HG03442 (cell line): Measurements from ENCODE around the gene PIK3AP1.

ENCODE experiments used
- ATAC-seq: cut with Tn5 transposase; IDR thresholded peaks from one replicate; pipeline ENCODE4 v1.9.1; 2021; ENCODE audit warnings: mild to moderate bottlenecking, moderate library complexity; ENCODE audit not compliant: unreplicated experiment

The PIK3AP1 gene

GRCh38 chr10:96673318-96674099 is 46.8 kb downstream of the PIK3AP1 start:
- no peak for ATAC-seq

GRCh38 chr10:96672481-96673175 is 47.7 kb downstream of the PIK3AP1 start:
- no peak for ATAC-seq

- no peak for ATAC-seq
Observed at GRCh38 chr10:96671211-96671890, 49.0 kb downstream of the PIK3AP1 start.

GRCh38 chr10:96670786-96671185 is 49.5 kb downstream of the PIK3AP1 start:
- no peak for ATAC-seq

- no peak for ATAC-seq
Observed at GRCh38 chr10:96667401-96667800, 52.9 kb downstream of the PIK3AP1 start.

GRCh38 chr10:96666741-96667140 is 53.6 kb downstream of the PIK3AP1 start:
- peak; percentile 47 for ATAC-seq

GRCh38 chr10:96665306-96665705 is 55.0 kb downstream of the PIK3AP1 start:
- ATAC-seq = no peak

GRCh38 chr10:96664563-96664962 is 55.8 kb downstream of the PIK3AP1 start:
- no peak for ATAC-seq

- no peak for ATAC-seq
Observed at GRCh38 chr10:96663797-96664196, 56.5 kb downstream of the PIK3AP1 start.

GRCh38 chr10:96661632-96662031 is 58.7 kb downstream of the PIK3AP1 start:
- no peak for ATAC-seq

- no peak for ATAC-seq
Observed at GRCh38 chr10:96660297-96660696, 60.0 kb downstream of the PIK3AP1 start.

- ATAC-seq = no peak
Observed at GRCh38 chr10:96658844-96659243, 61.5 kb downstream of the PIK3AP1 start.

GRCh38 chr10:96657385-96657784 is 62.9 kb downstream of the PIK3AP1 start:
- no peak for ATAC-seq

GRCh38 chr10:96656839-96657238 is 63.5 kb downstream of the PIK3AP1 start:
- ATAC-seq = no peak

GRCh38 chr10:96656198-96656577 is 64.1 kb downstream of the PIK3AP1 start:
- ATAC-seq = no peak

- ATAC-seq = no peak
Observed at GRCh38 chr10:96655461-96656197, 64.7 kb downstream of the PIK3AP1 start.

- peak; percentile 73 for ATAC-seq
Observed at GRCh38 chr10:96651998-96652431, 68.3 kb downstream of the PIK3AP1 start.

GRCh38 chr10:96650958-96651357 is 69.4 kb downstream of the PIK3AP1 start:
- no peak for ATAC-seq

- ATAC-seq = no peak
Observed at GRCh38 chr10:96648297-96648696, 72.0 kb downstream of the PIK3AP1 start.

- ATAC-seq = no peak
Observed at GRCh38 chr10:96647466-96647865, 72.8 kb downstream of the PIK3AP1 start.

- ATAC-seq = no peak
Observed at GRCh38 chr10:96646751-96647166, 73.6 kb downstream of the PIK3AP1 start.
